Erythroblast (primary cell): Measurements from ENCODE around the gene KCNMA1.

ENCODE experiments used
- GATA1 ChIP-seq: IDR thresholded peaks from 2 replicates; pipeline ENCODE4 v1.6.1; 2011; ENCODE audit warnings: low read depth, mild to moderate bottlenecking, control low read depth, low read length, moderate library complexity
- POLR2A ChIP-seq: IDR thresholded peaks from 2 replicates; pipeline ENCODE4 v1.6.1; 2011; ENCODE audit warnings: mild to moderate bottlenecking, low read length

- TF ChIP-seq POLR2A (no peak), GATA1 (no peak)
Measured at GRCh38 chr10:77406764-77407430, 230.7 kb downstream of the KCNMA1 start.
